Spleen (tissue), 7 donors: ENCODE results near the gene SUMO3.

ENCODE experiments used
- POLR2A ChIP-seq, 3 donors: fragments of 450-650 bp; IDR thresholded peaks; one replicate each; pipeline ENCODE4 v1.5.1; 2017; ENCODE audit warnings: antibody characterized with exemption in 3 of 3, mild to moderate bottlenecking in 1 of 3
- POLR2AphosphoS5 ChIP-seq, 3 donors: sonication (generic); formaldehyde crosslinking; IDR thresholded peaks; one replicate each; pipeline ENCODE4 v1.5.1; 2017; ENCODE audit warnings: antibody characterized with exemption in 3 of 3
- TF ChIP-seq, protein P1 (sequence below), 11 experiments: fragments of 200-600 bp in 7 of 11; fragments of 450-650 bp in 4 of 11; sonication (generic) in 4 of 11; IDR thresholded peaks in 8 of 11; conservative IDR thresholded peaks in 3 of 11; 1 replicate in 7 of 11; 2 replicates in 4 of 11; pipeline versions ENCODE4 v1.4.0 to v1.8.0; 2016 to 2021; ENCODE audit warnings: antibody characterized with exemption in 11 of 11, inconsistent platforms in 4 of 11, mild to moderate bottlenecking in 1 of 11
- donor health status: DM: no; HTN: no; CAD: no; lungs with moderate emphysema.
- donor health status: DM: no; HTN: no; CAD: no.
- donor health status: DM: no; HTN: no; CAD: no.

DNA sequence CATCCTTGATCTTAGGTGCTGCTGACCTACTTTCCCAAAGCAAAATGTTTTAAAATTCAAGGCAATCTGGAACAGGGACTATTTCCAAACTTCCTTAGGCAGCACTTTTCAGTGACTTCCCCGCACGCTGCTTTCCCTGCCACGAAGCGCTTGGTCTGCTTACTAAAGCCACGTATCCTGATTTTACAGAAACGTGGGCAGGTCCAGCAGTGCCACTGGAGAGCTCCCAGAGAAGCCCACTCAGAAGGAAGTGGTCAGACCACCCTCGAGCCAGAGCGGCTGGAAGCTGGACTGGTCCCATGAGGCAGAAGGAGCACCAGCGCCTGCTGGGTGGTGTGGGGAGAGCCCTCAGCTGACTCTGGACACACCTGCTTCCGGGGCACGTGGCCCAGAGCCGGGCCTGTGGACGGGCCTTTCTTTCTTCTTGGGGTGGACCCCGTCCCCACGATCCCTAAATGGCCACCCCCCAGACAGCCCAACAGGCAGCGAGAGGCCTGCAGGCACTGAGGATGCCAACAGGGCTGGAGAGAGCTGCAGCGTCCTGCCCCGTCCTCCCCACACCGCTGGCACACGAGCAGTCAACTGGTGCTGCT, 32.4 kb upstream of the SUMO3 start:
- TF ChIP-seq POLR2AphosphoS5 (IDR thresholded peaks at IDR 0.05) (peak in 1 of 3 donors; percentile 32), POLR2A (IDR thresholded peaks at IDR 0.05) (no peak)
- TF ChIP-seq, protein P1, sequence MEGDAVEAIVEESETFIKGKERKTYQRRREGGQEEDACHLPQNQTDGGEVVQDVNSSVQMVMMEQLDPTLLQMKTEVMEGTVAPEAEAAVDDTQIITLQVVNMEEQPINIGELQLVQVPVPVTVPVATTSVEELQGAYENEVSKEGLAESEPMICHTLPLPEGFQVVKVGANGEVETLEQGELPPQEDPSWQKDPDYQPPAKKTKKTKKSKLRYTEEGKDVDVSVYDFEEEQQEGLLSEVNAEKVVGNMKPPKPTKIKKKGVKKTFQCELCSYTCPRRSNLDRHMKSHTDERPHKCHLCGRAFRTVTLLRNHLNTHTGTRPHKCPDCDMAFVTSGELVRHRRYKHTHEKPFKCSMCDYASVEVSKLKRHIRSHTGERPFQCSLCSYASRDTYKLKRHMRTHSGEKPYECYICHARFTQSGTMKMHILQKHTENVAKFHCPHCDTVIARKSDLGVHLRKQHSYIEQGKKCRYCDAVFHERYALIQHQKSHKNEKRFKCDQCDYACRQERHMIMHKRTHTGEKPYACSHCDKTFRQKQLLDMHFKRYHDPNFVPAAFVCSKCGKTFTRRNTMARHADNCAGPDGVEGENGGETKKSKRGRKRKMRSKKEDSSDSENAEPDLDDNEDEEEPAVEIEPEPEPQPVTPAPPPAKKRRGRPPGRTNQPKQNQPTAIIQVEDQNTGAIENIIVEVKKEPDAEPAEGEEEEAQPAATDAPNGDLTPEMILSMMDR (IDR thresholded peaks at IDR 0.05 in 8 of 11, conservative IDR thresholded peaks at IDR 0.05 in 3 of 11): no peak
